Neural cell (in vitro differentiated cells): Measurements from ENCODE around the gene WDR11. TPM values are rescaled to one million over a fixed set of nuclear protein-coding genes. Genes with fewer than 3 reads are reported as not detected.

Experiments
- H2AFZ ChIP-seq: fragments of 200-600, 300-800 bp; sonication (generic), shearing (Covaris generic); 2 replicates; pipeline ENCODE4 v1.6.0; 2014; ENCODE audit warnings: low read depth, mild to moderate bottlenecking, antibody characterized with exemption, low read length, moderate library complexity
- H3F3A ChIP-seq: fragments of 200-600 bp; shearing (Covaris generic); 2 replicates; pipeline ENCODE4 v1.6.1; 2016; ENCODE audit warnings: mild to moderate bottlenecking, moderate library complexity, mixed read lengths, antibody characterized with exemption, low read length; ENCODE audit not compliant: insufficient read depth, poor library complexity, severe bottlenecking
- H3K27ac ChIP-seq: fragments of 200-600, 300-800 bp; sonication (generic), shearing (Covaris generic); 2 replicates; pipeline ENCODE4 v1.5.1; 2014; ENCODE audit warnings: mild to moderate bottlenecking, low read length, moderate library complexity
- H3K27me3 ChIP-seq: fragments of 300-800, 200-600 bp; sonication (generic), shearing (Covaris generic); 2 replicates; pipeline ENCODE4 v1.6.0; 2014; ENCODE audit warnings: mild to moderate bottlenecking, low read depth, low read length, moderate library complexity; ENCODE audit not compliant: insufficient read depth
- H3K36me3 ChIP-seq: fragments of 300-800, 200-600 bp; sonication (generic), shearing (Covaris generic); 2 replicates; pipeline ENCODE4 v1.5.1; 2014; ENCODE audit warnings: mild to moderate bottlenecking, antibody characterized with exemption, low read length, moderate library complexity; ENCODE audit not compliant: insufficient read depth
- H3K4me2 ChIP-seq: fragments of 300-800, 200-600 bp; sonication (generic), shearing (Covaris generic); 2 replicates; pipeline ENCODE4 v1.6.0; 2014; ENCODE audit warnings: mild to moderate bottlenecking, low read length
- H3K4me3 ChIP-seq: fragments of 300-800, 200-600 bp; sonication (generic), shearing (Covaris generic); 2 replicates; pipeline ENCODE4 v1.5.1; 2014; ENCODE audit warnings: mild to moderate bottlenecking, low read length, moderate library complexity
- H3K79me2 ChIP-seq: fragments of 200-600 bp; shearing (Covaris generic); replicated peaks from 2 replicates; pipeline ENCODE4 v1.6.0; 2014; ENCODE audit warnings: mild to moderate bottlenecking, low read length, moderate library complexity; ENCODE audit not compliant: insufficient read depth
- H3K9ac ChIP-seq: fragments of 300-800, 200-600 bp; sonication (generic), shearing (Covaris generic); 2 replicates; pipeline ENCODE4 v1.6.1; 2016; ENCODE audit warnings: mild to moderate bottlenecking, low read length, mixed read lengths
- H3K9me2 ChIP-seq: fragments of 200-600 bp; shearing (Covaris generic); 2 replicates; pipeline ENCODE4 v1.6.1; 2016; ENCODE audit warnings: mild to moderate bottlenecking, low read length, mixed read lengths; ENCODE audit not compliant: insufficient read depth
- H3K9me3 ChIP-seq: fragments of 200-600, 300-800 bp; sonication (generic), shearing (Covaris generic); 2 replicates; pipeline ENCODE4 v1.6.1; 2016; ENCODE audit warnings: mild to moderate bottlenecking, mixed run types, low read length, moderate library complexity, mixed read lengths
- H4K20me1 ChIP-seq: fragments of 200-600 bp; shearing (Covaris generic); 2 replicates; pipeline ENCODE4 v1.6.1; 2016; ENCODE audit warnings: mild to moderate bottlenecking, mixed run types; ENCODE audit not compliant: insufficient read depth
- CTCF ChIP-seq: fragments of 450-650 bp; IDR thresholded peaks from 2 replicates; pipeline ENCODE4 v1.5.1; 2014; ENCODE audit warnings: antibody characterized with exemption, mild to moderate bottlenecking, moderate library complexity; ENCODE audit not compliant: poor library complexity, severe bottlenecking
- EP300 ChIP-seq: fragments of 450-650 bp; conservative IDR thresholded peaks from 2 replicates; pipeline ENCODE4 v1.6.1; 2014; ENCODE audit warnings: antibody characterized with exemption, mild to moderate bottlenecking, moderate library complexity; ENCODE audit not compliant: poor library complexity, severe bottlenecking
- EZH2 ChIP-seq: fragments of 200-600, 300-800 bp; shearing (Covaris generic), sonication (generic); IDR thresholded peaks from 2 replicates; pipeline ENCODE4 v1.6.1; 2014; ENCODE audit warnings: antibody characterized with exemption, low read length, borderline replicate concordance, mild to moderate bottlenecking; ENCODE audit not compliant: insufficient read depth, poor library complexity, severe bottlenecking
- MXI1 ChIP-seq: fragments of 450-650 bp; conservative IDR thresholded peaks from 2 replicates; pipeline ENCODE4 v1.6.1; 2014; ENCODE audit warnings: antibody characterized with exemption, mild to moderate bottlenecking; ENCODE audit not compliant: poor library complexity, severe bottlenecking
- POLR2AphosphoS5 ChIP-seq: IDR thresholded peaks from 2 replicates; pipeline ENCODE4 v1.6.1; 2012
- RAD21 ChIP-seq: fragments of 450-650 bp; conservative IDR thresholded peaks from 2 replicates; pipeline ENCODE4 v1.6.1; 2014; ENCODE audit warnings: antibody characterized with exemption, mild to moderate bottlenecking, moderate library complexity
- REST ChIP-seq: IDR thresholded peaks from 2 replicates; pipeline ENCODE4 v1.6.1; 2012; ENCODE audit warnings: borderline replicate concordance
- SMC3 ChIP-seq: fragments of 450-650 bp; conservative IDR thresholded peaks from 2 replicates; pipeline ENCODE4 v1.6.1; 2014; ENCODE audit warnings: antibody characterized with exemption, mild to moderate bottlenecking, moderate library complexity; ENCODE audit not compliant: poor library complexity
- TAF1 ChIP-seq: IDR thresholded peaks from 2 replicates; pipeline ENCODE4 v1.6.1; 2012; ENCODE audit warnings: low read depth
- polyA plus RNA-seq: library from polyadenylated mRNA; depleted of rRNA; stranded (reverse); fragments of >200 nt; gene quantifications from 2 replicates; pipeline ENCODE4 v1.2.3, GENCODE V29; 2014

Gene WDR11
- polyA plus RNA-seq, 1 donor from 2014 or later = 160 TPM

GRCh38 chr10:120805014-120805812 is 45.9 kb upstream of the WDR11 start:
- Histone ChIP-seq H2AFZ (no peak overlapping the region), H3F3A (no peaks in the 10 kb centered on the region), H3K9me3 (no peaks in the 10 kb centered on the region), H3K27ac (no peak overlapping the region), H3K9ac (no peak overlapping the region), H3K79me2 (no peaks in the 10 kb centered on the region), H3K4me3 (no peak overlapping the region), H3K36me3 (no peaks in the 10 kb centered on the region), H4K20me1 (no peaks in the 10 kb centered on the region), H3K27me3 (no peaks in the 10 kb centered on the region), H3K9me2 (no peaks in the 10 kb centered on the region), H3K4me2 (no peak overlapping the region)
- TF ChIP-seq EP300 = no peak
- no peak for TF ChIP-seq TAF1
- no peak for TF ChIP-seq SMC3
- TF ChIP-seq RAD21 = no peak
- TF ChIP-seq POLR2AphosphoS5 = no peak
- TF ChIP-seq MXI1 = no peak
- no peak for TF ChIP-seq CTCF
- no peak for TF ChIP-seq EZH2
- no peak for TF ChIP-seq REST

- H3K9me2 ChIP-seq = no peaks in the 10 kb centered on the region
- TF ChIP-seq EZH2 = no peak
- no peak for TF ChIP-seq REST
- no peaks in the 10 kb centered on the region for H3K27me3 ChIP-seq
- H2AFZ ChIP-seq = no peak overlapping the region
- no peak overlapping the region for H3K4me3 ChIP-seq
- no peaks in the 10 kb centered on the region for H3K9me3 ChIP-seq
- no peaks in the 10 kb centered on the region for H3F3A ChIP-seq
- no peak overlapping the region for H3K9ac ChIP-seq
- no peaks in the 10 kb centered on the region for H4K20me1 ChIP-seq
- H3K79me2 ChIP-seq = no peaks in the 10 kb centered on the region
- H3K27ac ChIP-seq = no peak overlapping the region
- H3K36me3 ChIP-seq = no peaks in the 10 kb centered on the region
- no peak overlapping the region for H3K4me2 ChIP-seq
Measured at GRCh38 chr10:120806081-120806480, 45.1 kb upstream of the WDR11 start.
